ENCODE results near the gene DPP6. TPM values are rescaled to one million over a fixed set of nuclear protein-coding genes. Genes with fewer than 3 reads are reported as not detected.

The DPP6 gene
- total RNA-seq, 3 donors from 2014 or later: 0.59 to 0.98 TPM; not detected in 1

- no peak overlapping the region for H3K4me3 ChIP-seq
- no peak overlapping the region for H3K27ac ChIP-seq
- intact Hi-C loops (cut with DNase I; ENCODE audit: low total_unique reads): no loop called here
- H3K27me3 ChIP-seq: no peaks in the 10 kb centered on the region
- TF ChIP-seq, protein P1, sequence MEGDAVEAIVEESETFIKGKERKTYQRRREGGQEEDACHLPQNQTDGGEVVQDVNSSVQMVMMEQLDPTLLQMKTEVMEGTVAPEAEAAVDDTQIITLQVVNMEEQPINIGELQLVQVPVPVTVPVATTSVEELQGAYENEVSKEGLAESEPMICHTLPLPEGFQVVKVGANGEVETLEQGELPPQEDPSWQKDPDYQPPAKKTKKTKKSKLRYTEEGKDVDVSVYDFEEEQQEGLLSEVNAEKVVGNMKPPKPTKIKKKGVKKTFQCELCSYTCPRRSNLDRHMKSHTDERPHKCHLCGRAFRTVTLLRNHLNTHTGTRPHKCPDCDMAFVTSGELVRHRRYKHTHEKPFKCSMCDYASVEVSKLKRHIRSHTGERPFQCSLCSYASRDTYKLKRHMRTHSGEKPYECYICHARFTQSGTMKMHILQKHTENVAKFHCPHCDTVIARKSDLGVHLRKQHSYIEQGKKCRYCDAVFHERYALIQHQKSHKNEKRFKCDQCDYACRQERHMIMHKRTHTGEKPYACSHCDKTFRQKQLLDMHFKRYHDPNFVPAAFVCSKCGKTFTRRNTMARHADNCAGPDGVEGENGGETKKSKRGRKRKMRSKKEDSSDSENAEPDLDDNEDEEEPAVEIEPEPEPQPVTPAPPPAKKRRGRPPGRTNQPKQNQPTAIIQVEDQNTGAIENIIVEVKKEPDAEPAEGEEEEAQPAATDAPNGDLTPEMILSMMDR (IDR thresholded peaks at IDR 0.05): no peak
- no peak for TF ChIP-seq POLR2A (IDR thresholded peaks at IDR 0.05)
- no peak for TF ChIP-seq POLR2AphosphoS5 (IDR thresholded peaks at IDR 0.05)
- no peak for DNase-seq (ENCODE audit: low spot score in 2 of 2)
- peaks cover 0 to 2% of the 10 kb centered on the region in 2 donors for H3K9me3 ChIP-seq
- no peaks in the 10 kb centered on the region for H3K4me1 ChIP-seq
- H3K36me3 ChIP-seq: no peaks in the 10 kb centered on the region
These were observed 514.7 kb downstream of the DPP6 start for GRCh38 chr7:154566877-154567276.

DNA sequence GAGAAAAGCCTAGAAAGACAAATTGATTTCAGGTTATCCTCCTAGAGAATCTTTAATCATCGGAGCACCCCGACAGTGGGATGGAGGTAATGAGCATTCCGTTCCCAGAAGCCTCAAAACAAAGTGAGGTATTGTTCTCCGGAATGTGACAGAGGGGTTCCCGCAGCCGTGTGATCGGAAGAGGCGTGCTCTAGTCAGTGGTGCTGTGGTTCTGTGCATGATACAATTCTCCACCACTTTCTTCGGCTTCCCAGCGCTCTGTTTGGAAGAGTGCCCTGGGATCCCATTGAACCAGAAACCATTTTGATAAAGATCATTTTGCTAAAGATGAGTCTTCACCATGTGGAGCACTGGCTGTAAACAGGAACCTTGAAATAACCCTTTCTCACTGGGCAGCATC is 516.1 kb downstream of the DPP6 start:
- TF ChIP-seq POLR2A (IDR thresholded peaks at IDR 0.05) (no peak), POLR2AphosphoS5 (IDR thresholded peaks at IDR 0.05) (no peak)
- TF ChIP-seq, protein P1 (IDR thresholded peaks at IDR 0.05): no peak
- Histone ChIP-seq H3K4me3 (no peak overlapping the region), H3K27ac (no peak overlapping the region), H3K4me1 (no peaks in the 10 kb centered on the region), H3K27me3 (no peaks in the 10 kb centered on the region), H3K36me3 (no peaks in the 10 kb centered on the region), H3K9me3 (peaks cover 0 to 3% of the 10 kb centered on the region in 2 donors)
- DNase-seq (ENCODE audit: low spot score in 2 of 2): no peak
- intact Hi-C loops (cut with DNase I; ENCODE audit: low total_unique reads): no loop called here

DNA sequence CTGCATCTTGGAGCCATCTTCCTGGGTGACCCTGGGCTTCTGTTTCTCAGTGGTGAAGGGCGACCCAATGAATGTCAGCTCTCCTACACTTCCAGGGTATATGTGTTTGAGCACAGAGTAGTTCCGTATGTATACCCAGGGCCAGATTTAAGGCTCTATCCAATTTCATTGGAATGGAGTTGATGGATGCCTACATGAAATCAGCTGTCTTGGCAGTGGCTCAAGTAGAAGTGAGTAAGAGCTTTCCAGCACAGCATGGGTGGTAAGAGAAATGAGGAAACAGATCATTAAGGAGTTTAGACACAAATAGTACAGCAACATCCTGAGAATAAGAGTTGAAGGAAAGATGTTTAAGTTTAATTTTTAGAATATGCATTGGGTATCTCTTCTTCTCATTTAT is 517.7 kb downstream of the DPP6 start:
- no peak for DNase-seq (ENCODE audit: low spot score in 2 of 2)
- TF ChIP-seq POLR2A (IDR thresholded peaks at IDR 0.05): no peak
- TF ChIP-seq, protein P1 (IDR thresholded peaks at IDR 0.05): no peak
- no peak for TF ChIP-seq POLR2AphosphoS5 (IDR thresholded peaks at IDR 0.05)
- Histone ChIP-seq H3K4me3 (no peak overlapping the region), H3K4me1 (no peaks in the 10 kb centered on the region), H3K27me3 (no peaks in the 10 kb centered on the region), H3K9me3 (peaks cover 0 to 3% of the 10 kb centered on the region in 2 donors), H3K36me3 (no peaks in the 10 kb centered on the region), H3K27ac (no peak overlapping the region)
- intact Hi-C loops (cut with DNase I; ENCODE audit: low total_unique reads): no loop called here

DNA sequence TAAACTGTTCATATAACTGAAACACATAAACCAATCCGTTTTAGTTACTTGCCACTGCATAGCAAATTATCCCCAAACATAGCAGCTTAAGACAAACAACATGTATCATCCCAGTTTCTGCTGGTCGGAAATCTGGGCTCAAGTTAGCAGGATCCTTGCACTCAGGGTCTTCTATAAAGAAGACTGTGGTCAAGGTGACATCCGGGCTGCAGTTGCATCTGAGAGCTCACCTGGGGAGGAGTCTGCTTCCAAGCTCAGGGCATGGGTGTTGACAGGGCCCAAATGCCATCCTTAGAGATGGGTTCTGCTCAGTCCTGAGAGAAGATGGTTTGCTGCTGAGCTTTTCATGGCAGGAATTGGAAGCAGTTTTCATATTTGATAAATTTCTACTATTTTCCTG is 519.6 kb downstream of the DPP6 start:
- Histone ChIP-seq H3K36me3 (no peaks in the 10 kb centered on the region), H3K27me3 (no peaks in the 10 kb centered on the region), H3K4me3 (no peak overlapping the region), H3K4me1 (no peaks in the 10 kb centered on the region), H3K27ac (no peak overlapping the region), H3K9me3 (peaks cover 0 to 3% of the 10 kb centered on the region in 2 donors)
- DNase-seq (ENCODE audit: low spot score in 2 of 2): no peak
- no peak for TF ChIP-seq POLR2A (IDR thresholded peaks at IDR 0.05)
- no peak for TF ChIP-seq POLR2AphosphoS5 (IDR thresholded peaks at IDR 0.05)
- TF ChIP-seq, protein P1 (IDR thresholded peaks at IDR 0.05): no peak
- intact Hi-C loops (cut with DNase I; ENCODE audit: low total_unique reads): no loop called here

GRCh38 chr7:154574235-154574634 is 522.0 kb downstream of the DPP6 start:
- intact Hi-C loops (cut with DNase I; ENCODE audit: low total_unique reads): no loop called here
- H3K36me3 ChIP-seq: no peaks in the 10 kb centered on the region
- TF ChIP-seq POLR2AphosphoS5 (IDR thresholded peaks at IDR 0.05) (no peak), POLR2A (IDR thresholded peaks at IDR 0.05) (no peak)
- TF ChIP-seq, protein P1 (IDR thresholded peaks at IDR 0.05): no peak
- H3K27ac ChIP-seq: no peak overlapping the region
- no peaks in the 10 kb centered on the region for H3K27me3 ChIP-seq
- peaks cover 0 to 3% of the 10 kb centered on the region in 2 donors for H3K9me3 ChIP-seq
- no peak for DNase-seq (ENCODE audit: low spot score in 2 of 2)
- H3K4me3 ChIP-seq: no peak overlapping the region
- H3K4me1 ChIP-seq: no peaks in the 10 kb centered on the region
